Muscle of leg (tissue), 11 donors: ENCODE results near the gene FBXO31. TPM values are rescaled to one million over a fixed set of nuclear protein-coding genes. Genes with fewer than 3 reads are reported as not detected.
"Not testable (repeated sequence)": the region's sequence is repeated elsewhere in the genome, so short reads cannot be mapped to it uniquely, and the experiment has no call there.

ENCODE experiments used
- DNase-seq: peaks from one replicate; pipeline ENCODE4 v3.0.0; 2013
- H3K27ac ChIP-seq: one replicate; pipeline ENCODE4 v1.5.1; 2013; ENCODE audit warnings: mild to moderate bottlenecking, low read length, control low read depth
- H3K27me3 ChIP-seq: one replicate; pipeline ENCODE4 v1.6.1; 2013; ENCODE audit warnings: low read length; ENCODE audit not compliant: control insufficient read depth, insufficient read depth
- H3K36me3 ChIP-seq: one replicate; pipeline ENCODE4 v1.6.1; 2013; ENCODE audit warnings: low read length; ENCODE audit not compliant: control insufficient read depth, insufficient read depth
- H3K4me1 ChIP-seq: one replicate; pipeline ENCODE4 v1.6.1; 2013; ENCODE audit warnings: low read length; ENCODE audit not compliant: control insufficient read depth, insufficient read depth
- H3K4me3 ChIP-seq: one replicate; pipeline ENCODE4 v1.5.1; 2013; ENCODE audit warnings: low read length, control low read depth
- H3K9me3 ChIP-seq: replicated peaks from 2 replicates; pipeline ENCODE4 v1.6.1; 2013; ENCODE audit warnings: low read depth, low read length; ENCODE audit not compliant: control insufficient read depth
- WGBS: methylation state at CpG from one replicate; pipeline ENCODE4 v1.1.5; 2013; ENCODE audit warnings: missing lambda C conversion rate; ENCODE audit not compliant: insufficient coverage; 5-methylcytosine and 5-hydroxymethylcytosine counted together
- polyA plus RNA-seq, 8 donors: library from polyadenylated mRNA; unstranded; fragments of 120-200 nt; gene quantifications; one replicate each; pipeline versions ENCODE4 v1.2.1 to v1.2.3, GENCODE V29; 2013; ENCODE audit warnings: inconsistent platforms in 1 of 8, low replicate concordance in 1 of 8; ENCODE audit not compliant: insufficient read length in 8 of 8, insufficient read depth in 1 of 8
- total RNA-seq: library from RNA; stranded (reverse); fragments of 120-200 nt; gene quantifications from one replicate; pipeline ENCODE4 v1.2.4, GENCODE V29; 2013

Gene FBXO31
- total and polyA plus RNA-seq, 9 donors = 19.4 to 32.0 (median 27.0) TPM

DNA sequence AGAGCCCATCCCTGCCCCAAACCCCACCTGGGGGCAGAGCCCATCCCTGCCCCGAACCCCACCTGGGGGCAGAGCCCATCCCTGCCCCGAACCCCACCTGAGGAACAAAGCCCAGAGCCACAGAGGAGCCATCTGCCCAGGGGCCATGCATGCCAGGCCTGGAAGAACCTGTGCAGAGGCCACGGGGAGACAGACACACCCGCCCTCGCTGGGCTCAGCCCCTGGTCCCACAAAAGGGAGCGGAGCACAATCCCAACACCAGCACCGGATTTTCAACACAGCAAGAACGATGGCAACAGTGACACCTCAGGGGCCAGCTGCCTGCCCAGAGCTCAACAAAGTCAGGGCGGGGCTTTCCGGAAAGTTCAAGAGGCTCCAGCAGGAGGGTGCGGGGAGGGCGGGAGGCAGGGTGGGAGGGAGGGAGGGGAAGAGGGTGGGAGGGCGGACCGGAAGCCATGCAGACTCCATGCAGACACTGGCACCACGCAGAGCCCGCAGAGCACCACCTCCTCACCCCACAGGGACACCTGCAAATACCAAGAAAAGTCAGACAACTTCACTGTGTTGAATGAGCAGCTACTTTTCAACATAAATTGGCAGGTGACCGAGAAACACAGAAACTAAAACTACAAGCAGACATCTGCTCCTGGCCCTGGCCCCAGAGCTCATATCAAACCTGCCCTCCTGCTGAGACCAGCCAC, 38.5 kb downstream of the FBXO31 start:
- H3K9me3 ChIP-seq = no peaks in the 10 kb centered on the region
- no peak overlapping the region for H3K27ac ChIP-seq
- no peak overlapping the region for H3K4me3 ChIP-seq
- H3K4me1 ChIP-seq = peaks cover 3% of the 10 kb centered on the region
- peak; percentile 19 for DNase-seq
- no peaks in the 10 kb centered on the region for H3K27me3 ChIP-seq
- peaks cover 55% of the 10 kb centered on the region for H3K36me3 ChIP-seq
- 79% methylated on average over 7 of the region's 17 CpGs for WGBS

DNA sequence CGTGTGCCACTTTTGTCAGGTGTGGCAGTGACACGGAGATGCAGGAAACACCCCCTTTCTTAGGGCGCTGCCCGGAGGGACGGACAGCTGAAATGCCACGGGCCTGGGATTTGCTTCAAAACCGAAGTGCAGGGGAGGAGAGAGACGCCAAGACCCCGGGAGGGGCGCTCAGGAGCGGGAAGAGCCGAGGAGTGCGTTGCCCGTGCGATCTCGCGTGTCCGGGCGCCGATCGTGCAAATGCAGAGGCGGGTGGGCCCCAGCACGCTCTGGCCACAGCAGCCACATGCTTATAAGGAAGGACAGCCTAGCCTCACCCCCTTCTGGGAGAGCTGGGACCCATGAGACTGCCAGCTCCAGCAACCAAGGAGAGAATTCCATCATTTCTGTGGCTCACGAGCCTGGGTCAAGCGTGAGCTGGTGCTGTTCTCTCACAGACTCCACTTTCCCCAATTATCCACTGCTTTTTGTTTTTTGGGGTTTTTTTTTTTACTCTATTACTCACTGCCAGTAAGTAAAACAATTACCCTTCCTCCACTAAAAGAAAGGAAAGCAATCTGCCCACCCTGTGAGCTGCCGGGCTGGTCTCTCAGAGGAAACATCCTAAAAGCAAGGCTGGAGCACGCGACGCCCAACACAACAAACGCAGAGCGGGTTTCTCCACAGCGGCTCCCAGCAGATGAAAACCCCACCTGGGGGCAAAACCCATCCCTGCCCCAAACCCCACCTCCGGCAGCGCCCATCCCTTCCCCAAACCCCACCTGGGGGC, 39.2 kb downstream of the FBXO31 start:
- DNase-seq = no peak
- H3K4me3 ChIP-seq = no peak overlapping the region

GRCh38 chr16:87343753-87344050, 39.9 kb downstream of the FBXO31 start:
- DNase-seq = no peak
- Histone ChIP-seq H3K27ac (no peak overlapping the region), H3K27me3 (no peaks in the 10 kb centered on the region), H3K9me3 (no peaks in the 10 kb centered on the region), H3K36me3 (peaks cover 58% of the 10 kb centered on the region), H3K4me1 (peaks cover 3% of the 10 kb centered on the region), H3K4me3 (no peak overlapping the region)
- WGBS = 87% methylated on average over 11 of the region's 11 CpGs

More for the DNA sequence above, 39.2 kb downstream of the FBXO31 start:
- no peaks in the 10 kb centered on the region for H3K27me3 ChIP-seq
- peaks cover 3% of the 10 kb centered on the region for H3K4me1 ChIP-seq
- H3K27ac ChIP-seq = no peak overlapping the region
- H3K9me3 ChIP-seq = no peaks in the 10 kb centered on the region
- H3K36me3 ChIP-seq = peaks cover 58% of the 10 kb centered on the region
- WGBS = 86% methylated on average over 30 of the region's 34 CpGs

DNA sequence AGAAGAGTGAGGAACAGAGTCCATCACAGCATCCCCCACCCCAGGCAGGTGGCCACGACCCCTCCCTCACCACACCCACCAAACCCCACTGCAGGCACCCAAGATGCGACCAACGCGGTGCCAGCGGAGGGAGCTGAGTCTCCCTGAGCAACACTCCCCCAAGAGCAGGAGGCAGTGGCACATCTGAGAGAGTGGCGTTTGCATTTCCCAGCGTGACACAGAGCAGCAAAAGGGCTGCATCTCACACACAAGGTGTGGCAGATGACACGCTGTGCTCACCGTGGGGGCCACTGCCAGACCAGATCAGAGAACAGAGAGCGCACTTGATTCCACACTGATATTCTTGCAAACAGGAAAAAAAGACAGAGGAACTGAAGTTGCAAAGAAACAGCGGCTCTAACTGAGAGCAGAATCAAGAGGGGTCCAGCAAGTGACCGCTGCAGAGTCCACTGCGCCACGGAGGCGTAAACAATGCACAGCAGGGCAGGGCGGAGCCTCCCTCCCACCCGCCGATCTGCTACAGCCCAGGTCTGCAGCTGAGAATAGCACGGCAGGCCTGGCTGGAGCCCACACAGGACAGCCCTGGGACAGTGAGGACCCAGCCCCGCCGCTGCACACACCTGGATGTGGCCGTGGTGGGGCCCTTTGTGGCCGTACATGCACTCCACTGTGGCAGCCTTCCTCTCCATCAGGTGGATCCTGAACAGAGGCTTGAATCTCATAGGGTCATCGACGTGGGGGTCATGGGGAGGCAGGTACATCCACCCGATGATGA, 40.4 kb downstream of the FBXO31 start:
- H3K9me3 ChIP-seq = no peaks in the 10 kb centered on the region
- H3K27me3 ChIP-seq = no peaks in the 10 kb centered on the region
- H3K4me3 ChIP-seq = no peak overlapping the region
- peaks cover 3% of the 10 kb centered on the region for H3K4me1 ChIP-seq
- DNase-seq = no peak
- peaks cover 55% of the 10 kb centered on the region for H3K36me3 ChIP-seq
- H3K27ac ChIP-seq = no peak overlapping the region
- 80% methylated on average over 25 of the region's 26 CpGs for WGBS

DNA sequence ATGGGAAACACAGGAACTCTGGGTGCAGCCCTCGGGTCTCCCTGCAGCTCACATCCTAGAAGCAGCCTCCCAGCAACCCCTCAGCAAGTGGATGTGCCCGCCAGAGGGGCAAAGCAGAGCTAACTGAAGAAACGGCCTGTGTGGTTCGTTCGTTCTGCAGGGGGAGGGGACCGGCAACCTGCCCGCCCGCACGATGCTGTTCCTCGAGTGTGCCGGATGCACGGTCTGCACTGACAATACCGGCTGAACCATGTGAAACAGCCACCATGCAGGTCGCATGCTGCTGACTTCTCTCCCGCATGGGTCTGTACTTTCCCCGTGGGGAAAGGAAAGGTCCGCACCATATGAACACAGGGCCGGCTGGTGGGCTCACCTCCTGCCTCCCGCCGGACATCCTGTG, 41.1 kb downstream of the FBXO31 start:
- no peaks in the 10 kb centered on the region for H3K9me3 ChIP-seq
- WGBS = 93% methylated on average over 16 of the region's 20 CpGs
- no peak for DNase-seq
- peaks cover 3% of the 10 kb centered on the region for H3K4me1 ChIP-seq
- no peaks in the 10 kb centered on the region for H3K27me3 ChIP-seq
- H3K36me3 ChIP-seq = peaks cover 55% of the 10 kb centered on the region
- H3K27ac ChIP-seq = no peak overlapping the region
- no peak overlapping the region for H3K4me3 ChIP-seq

DNA sequence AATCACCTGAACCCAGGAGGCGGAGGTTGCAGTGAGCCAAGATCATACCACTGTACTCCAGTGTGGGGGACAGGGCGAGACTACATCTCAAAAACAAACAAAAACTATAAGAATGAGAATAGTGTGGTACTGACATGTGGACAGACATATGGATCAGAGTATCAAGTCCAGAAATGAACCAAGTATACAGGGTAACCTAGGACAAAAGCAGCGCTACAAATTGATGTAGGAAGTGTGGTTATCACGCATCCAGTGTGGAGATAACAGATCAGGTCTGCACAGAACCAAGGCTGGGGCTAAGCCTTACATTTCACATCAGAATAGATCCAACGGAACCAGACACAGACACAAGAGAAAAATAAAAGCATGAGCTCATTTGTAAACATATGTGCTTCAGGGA, 43.4 kb downstream of the FBXO31 start:
- H3K36me3 ChIP-seq = peaks cover 53% of the 10 kb centered on the region
- no peak for DNase-seq
- no peak overlapping the region for H3K4me3 ChIP-seq
- no CpG with 5 or more reads among the region's 5 CpGs for whole genome bisulfite sequencing
- no peak overlapping the region for H3K27ac ChIP-seq
- peaks cover 3% of the 10 kb centered on the region for H3K4me1 ChIP-seq
- H3K9me3 ChIP-seq = no peaks in the 10 kb centered on the region
- H3K27me3 ChIP-seq = no peaks in the 10 kb centered on the region

GRCh38 chr16:87339724-87340105, 43.9 kb downstream of the FBXO31 start:
- WGBS = 94% methylated on average over 11 of the region's 11 CpGs
- H3K27me3 ChIP-seq, DNase-seq, H3K9me3 ChIP-seq, H3K4me3 ChIP-seq, H3K4me1 ChIP-seq, H3K27ac ChIP-seq: not testable (repeated sequence)
- peaks cover 58% of the 10 kb centered on the region for H3K36me3 ChIP-seq

DNA sequence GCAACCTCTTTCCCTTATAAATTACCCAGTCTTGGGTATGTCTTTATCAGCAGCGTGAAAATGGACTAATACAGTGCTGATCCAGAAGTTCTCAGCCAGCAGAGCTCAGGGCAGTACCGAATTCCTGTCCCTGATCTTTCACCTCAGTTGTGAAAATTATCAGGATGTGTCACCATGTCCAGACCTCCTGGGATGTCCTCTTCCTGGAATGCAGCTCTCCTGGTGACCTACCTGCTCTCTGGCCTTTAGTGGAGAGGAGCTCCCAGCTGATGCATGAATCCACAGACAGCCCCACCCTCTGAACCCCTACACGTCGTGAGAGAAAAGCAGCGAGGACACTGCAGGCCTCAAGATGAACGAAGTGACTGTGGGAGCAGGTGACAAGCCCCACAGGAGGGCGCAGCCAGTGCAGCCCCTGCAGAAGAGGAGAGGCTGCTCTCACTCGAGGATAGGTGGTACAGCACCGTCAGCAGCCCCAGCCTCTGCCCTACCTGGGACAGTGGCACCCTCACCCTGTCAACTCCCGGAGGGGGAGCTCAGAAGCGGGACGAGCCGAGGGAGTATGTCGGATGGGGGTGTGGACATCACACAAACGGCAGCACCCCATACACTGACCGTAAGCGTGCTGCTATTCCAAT, 44.4 kb downstream of the FBXO31 start:
- Histone ChIP-seq H3K4me1 (no peaks in the 10 kb centered on the region), H3K9me3 (no peaks in the 10 kb centered on the region), H3K36me3 (peaks cover 63% of the 10 kb centered on the region), H3K4me3 (no peak overlapping the region), H3K27me3 (no peaks in the 10 kb centered on the region), H3K27ac (no peak overlapping the region)
- DNase-seq = no peak
- WGBS = 90% methylated on average over 15 of the region's 17 CpGs

- no peaks in the 10 kb centered on the region for H3K27me3 ChIP-seq
- H3K4me1 ChIP-seq = no peaks in the 10 kb centered on the region
- no peak for DNase-seq
- H3K27ac ChIP-seq = no peak overlapping the region
- 93% methylated on average over 7 of the region's 18 CpGs for WGBS
- H3K36me3 ChIP-seq = peaks cover 66% of the 10 kb centered on the region
- H3K4me3 ChIP-seq = no peak overlapping the region
- no peaks in the 10 kb centered on the region for H3K9me3 ChIP-seq
Measured at GRCh38 chr16:87338155-87338765, 45.3 kb downstream of the FBXO31 start.
